NCI-H146 (cell line): ENCODE measurements around the gene CAMTA1.

Experiments
- DNase-seq: peaks from one replicate; lab custom pipeline; 2025; lab: John Stamatoyannopoulos, UW

Gene CAMTA1

GRCh38 chr1:7339953-7340352 is 554.7 kb downstream of the CAMTA1 start:
- DNase-seq: no peak

GRCh38 chr1:7341145-7341905 is 556.1 kb downstream of the CAMTA1 start:
- peak; percentile 67 for DNase-seq

- DNase-seq: no peak
Measured at GRCh38 chr1:7343882-7344281, 558.6 kb downstream of the CAMTA1 start.

- no peak for DNase-seq
Measured at GRCh38 chr1:7344299-7344698, 559.0 kb downstream of the CAMTA1 start.

GRCh38 chr1:7345516-7345915 is 560.3 kb downstream of the CAMTA1 start:
- no peak for DNase-seq

- DNase-seq: no peak
Measured at GRCh38 chr1:7346070-7346596, 560.9 kb downstream of the CAMTA1 start.

- DNase-seq: no peak
Measured at GRCh38 chr1:7346600-7347570, 561.6 kb downstream of the CAMTA1 start.

GRCh38 chr1:7348073-7348472 is 562.8 kb downstream of the CAMTA1 start:
- DNase-seq: no peak

GRCh38 chr1:7348580-7348979 is 563.3 kb downstream of the CAMTA1 start:
- DNase-seq: no peak

- DNase-seq: no peak
Measured at GRCh38 chr1:7350804-7351203, 565.5 kb downstream of the CAMTA1 start.

- DNase-seq: no peak
Measured at GRCh38 chr1:7351649-7352048, 566.4 kb downstream of the CAMTA1 start.

- DNase-seq: no peak
Measured at GRCh38 chr1:7352364-7352763, 567.1 kb downstream of the CAMTA1 start.

GRCh38 chr1:7352974-7353373 is 567.7 kb downstream of the CAMTA1 start:
- no peak for DNase-seq

- no peak for DNase-seq
Measured at GRCh38 chr1:7355646-7356045, 570.4 kb downstream of the CAMTA1 start.

- DNase-seq: no peak
Measured at GRCh38 chr1:7356079-7356478, 570.8 kb downstream of the CAMTA1 start.

GRCh38 chr1:7358425-7358824 is 573.2 kb downstream of the CAMTA1 start:
- DNase-seq: no peak

GRCh38 chr1:7360526-7360925 is 575.3 kb downstream of the CAMTA1 start:
- no peak for DNase-seq

GRCh38 chr1:7362947-7363346 is 577.7 kb downstream of the CAMTA1 start:
- no peak for DNase-seq

- no peak for DNase-seq
Measured at GRCh38 chr1:7363450-7363849, 578.2 kb downstream of the CAMTA1 start.

- no peak for DNase-seq
Measured at GRCh38 chr1:7365706-7366105, 580.5 kb downstream of the CAMTA1 start.

- DNase-seq: no peak
Measured at GRCh38 chr1:7366286-7366954, 581.2 kb downstream of the CAMTA1 start.

- DNase-seq: peak; percentile 90
Measured at GRCh38 chr1:7366955-7367665, 581.9 kb downstream of the CAMTA1 start.
